ENCODE results near the gene GSC2.
"Not testable (repeated sequence)": the region's sequence is repeated elsewhere in the genome, so short reads cannot be mapped to it uniquely, and the experiment has no call there.

Gene GSC2

GRCh38 chr22:19156109-19156508 lies 6.0 kb upstream of the GSC2 start:
- not testable (repeated sequence) for H3K9ac ChIP-seq (ENCODE audit: low read length); H3K4ac ChIP-seq (ENCODE audit: low read depth in 1 of 2, low read length in 2 of 2); H4K91ac ChIP-seq (ENCODE audit: low read length); H3K4me3 ChIP-seq (ENCODE audit: insufficient read depth in 1 of 2, low read depth in 1 of 2, low read length in 2 of 2); H3K27ac ChIP-seq (ENCODE audit: low read length, poor library complexity, severe bottlenecking); H3K23ac ChIP-seq (ENCODE audit: low read length in 2 of 2); H4K8ac ChIP-seq (ENCODE audit: low read length); H3K4me1 ChIP-seq (ENCODE audit: control insufficient read depth, insufficient read depth, low read depth, low read length); H2BK120ac ChIP-seq (ENCODE audit: low read depth, low read length); DNase-seq; H2BK5ac ChIP-seq (ENCODE audit: low read depth, low read length, poor library complexity, severe bottlenecking); H3K79me1 ChIP-seq (replicated peaks; ENCODE audit: low read length, poor library complexity, severe bottlenecking); H3K36me3 ChIP-seq (ENCODE audit: control insufficient read depth in 1 of 2, insufficient read depth in 2 of 2, low read depth in 1 of 2, low read length in 2 of 2); H3K14ac ChIP-seq (ENCODE audit: low read length in 2 of 2); H2AK5ac ChIP-seq (ENCODE audit: low read length, severe bottlenecking); H2AFZ ChIP-seq (ENCODE audit: low read depth, low read length); H2BK12ac ChIP-seq (ENCODE audit: low read length in 2 of 2); H3K18ac ChIP-seq (ENCODE audit: low read depth in 1 of 2, low read length in 2 of 2); H3K4me2 ChIP-seq (ENCODE audit: low read length, poor library complexity, severe bottlenecking)
- peak overlapping the region; percentile 23 for H2BK15ac ChIP-seq (ENCODE audit: low read depth, poor library complexity, severe bottlenecking)
- H3K27me3 ChIP-seq (ENCODE audit: control insufficient read depth in 1 of 2, insufficient read depth in 1 of 2, low read length in 2 of 2) = peaks cover 31 to 35% of the 10 kb centered on the region in 2 experiments
- H3K9me3 ChIP-seq (ENCODE audit: control insufficient read depth, low read length) = peaks cover 14% of the 10 kb centered on the region
- 82% methylated on average over 9 of the region's 9 CpGs for WGBS

GRCh38 chr22:19152942-19153883 lies 3.1 kb upstream of the GSC2 start:
- Histone ChIP-seq H3K9ac (ENCODE audit: low read length) (no peak overlapping the region), H3K4me1 (ENCODE audit: control insufficient read depth, insufficient read depth, low read depth, low read length) (peaks cover 7% of the 10 kb centered on the region), H2AFZ (ENCODE audit: low read depth, low read length) (no peak overlapping the region), H2BK12ac (ENCODE audit: low read length in 2 of 2) (no peak overlapping the region), H3K23ac (ENCODE audit: low read length in 2 of 2) (no peak overlapping the region), H3K36me3 (ENCODE audit: control insufficient read depth in 1 of 2, insufficient read depth in 2 of 2, low read depth in 1 of 2, low read length in 2 of 2) (no peaks in the 10 kb centered on the region), H4K8ac (ENCODE audit: low read length) (no peak overlapping the region), H3K4ac (ENCODE audit: low read depth in 1 of 2, low read length in 2 of 2) (no peak overlapping the region), H3K27ac (ENCODE audit: low read length, poor library complexity, severe bottlenecking) (no peak overlapping the region), H3K9me3 (ENCODE audit: control insufficient read depth, low read length) (peaks cover 14% of the 10 kb centered on the region), H3K4me3 (ENCODE audit: insufficient read depth in 1 of 2, low read depth in 1 of 2, low read length in 2 of 2) (no peak overlapping the region), H3K79me1 (replicated peaks; ENCODE audit: low read length, poor library complexity, severe bottlenecking) (no peaks in the 10 kb centered on the region), H2BK15ac (ENCODE audit: low read depth, poor library complexity, severe bottlenecking) (no peak overlapping the region), H2BK5ac (ENCODE audit: low read depth, low read length, poor library complexity, severe bottlenecking) (no peak overlapping the region), H3K14ac (ENCODE audit: low read length in 2 of 2) (no peak overlapping the region), H4K91ac (ENCODE audit: low read length) (no peak overlapping the region), H3K27me3 (ENCODE audit: control insufficient read depth in 1 of 2, insufficient read depth in 1 of 2, low read length in 2 of 2) (peaks cover 49 to 57% of the 10 kb centered on the region in 2 experiments), H3K4me2 (ENCODE audit: low read length, poor library complexity, severe bottlenecking) (no peak overlapping the region), H3K18ac (ENCODE audit: low read depth in 1 of 2, low read length in 2 of 2) (no peak overlapping the region), H2AK5ac (ENCODE audit: low read length, severe bottlenecking) (no peak overlapping the region), H2BK120ac (ENCODE audit: low read depth, low read length) (no peak overlapping the region)
- WGBS = 64% methylated on average over 10 of the region's 11 CpGs
- no peak for DNase-seq

GRCh38 chr22:19151329-19152191 lies 1.5 kb upstream of the GSC2 start:
- Histone ChIP-seq H4K8ac (ENCODE audit: low read length) (no peak overlapping the region), H3K4me3 (ENCODE audit: insufficient read depth in 1 of 2, low read depth in 1 of 2, low read length in 2 of 2) (no peak overlapping the region), H2BK12ac (ENCODE audit: low read length in 2 of 2) (no peak overlapping the region)

More at GRCh38 chr22:19151329-19152191, 1.5 kb upstream of the GSC2 start:
- no peak overlapping the region for H3K27ac ChIP-seq (ENCODE audit: low read length, poor library complexity, severe bottlenecking)
- H2BK5ac ChIP-seq (ENCODE audit: low read depth, low read length, poor library complexity, severe bottlenecking) = no peak overlapping the region
- H3K23ac ChIP-seq (ENCODE audit: low read length in 2 of 2) = no peak overlapping the region
- H3K18ac ChIP-seq (ENCODE audit: low read depth in 1 of 2, low read length in 2 of 2) = no peak overlapping the region
- DNase-seq = no peak
- no peak overlapping the region for H2BK120ac ChIP-seq (ENCODE audit: low read depth, low read length)
- no peaks in the 10 kb centered on the region for H3K36me3 ChIP-seq (ENCODE audit: control insufficient read depth in 1 of 2, insufficient read depth in 2 of 2, low read depth in 1 of 2, low read length in 2 of 2)
- no peak overlapping the region for H3K4ac ChIP-seq (ENCODE audit: low read depth in 1 of 2, low read length in 2 of 2)
- H2BK15ac ChIP-seq (ENCODE audit: low read depth, poor library complexity, severe bottlenecking) = no peak overlapping the region
- WGBS = 72% methylated on average over 10 of the region's 10 CpGs
- peaks cover 14% of the 10 kb centered on the region for H3K9me3 ChIP-seq (ENCODE audit: control insufficient read depth, low read length)
- H3K4me2 ChIP-seq (ENCODE audit: low read length, poor library complexity, severe bottlenecking) = no peak overlapping the region
- H2AK5ac ChIP-seq (ENCODE audit: low read length, severe bottlenecking) = no peak overlapping the region
- H3K4me1 ChIP-seq (ENCODE audit: control insufficient read depth, insufficient read depth, low read depth, low read length) = peaks cover 7% of the 10 kb centered on the region
- no peak overlapping the region for H3K9ac ChIP-seq (ENCODE audit: low read length)
- H4K91ac ChIP-seq (ENCODE audit: low read length) = no peak overlapping the region
- H3K14ac ChIP-seq (ENCODE audit: low read length in 2 of 2) = no peak overlapping the region
- H3K27me3 ChIP-seq (ENCODE audit: control insufficient read depth in 1 of 2, insufficient read depth in 1 of 2, low read length in 2 of 2) = peaks cover 66 to 72% of the 10 kb centered on the region in 2 experiments
- no peaks in the 10 kb centered on the region for H3K79me1 ChIP-seq (replicated peaks; ENCODE audit: low read length, poor library complexity, severe bottlenecking)
- no peak overlapping the region for H2AFZ ChIP-seq (ENCODE audit: low read depth, low read length)
